ENCODE results near the gene SNRNP27. TPM values are rescaled to one million over a fixed set of nuclear protein-coding genes. Genes with fewer than 3 reads are reported as not detected.

SNRNP27 gene
- total RNA-seq, 1 experiment from 2014 or later, result 47.1 TPM

DNA sequence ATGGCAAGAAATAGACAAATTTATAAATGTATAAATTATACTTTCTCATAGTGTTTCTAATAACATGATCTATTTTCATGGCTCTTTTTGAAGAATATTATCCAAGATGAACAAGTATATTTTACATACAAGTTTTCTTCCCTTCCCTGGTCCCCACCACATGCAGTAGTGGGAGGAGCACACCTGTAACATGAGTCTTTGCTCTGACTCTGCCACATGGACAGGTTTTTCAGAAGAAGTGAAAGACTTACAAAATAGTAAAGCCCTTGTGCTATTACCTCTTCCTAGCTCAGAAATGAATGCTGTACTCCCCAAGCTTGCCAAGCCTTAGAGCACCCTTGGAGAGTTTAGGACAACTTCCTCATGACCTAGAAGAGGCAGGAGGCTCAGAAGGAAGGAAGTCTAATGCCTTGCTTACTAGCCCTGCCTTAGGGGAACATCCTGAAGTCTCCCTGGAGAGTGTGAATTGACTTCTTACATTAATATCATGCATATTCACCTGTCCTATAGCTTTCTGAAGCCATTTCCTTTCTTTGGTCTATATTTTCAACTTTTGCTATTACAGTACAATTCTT is 39.6 kb downstream of the SNRNP27 start:
- DNase-seq, result no peak
- Histone ChIP-seq H3T11ph (ENCODE audit: low read length) (no peak overlapping the region), H3K9ac (ENCODE audit: extremely low read depth, insufficient read length, low read length) (no peak overlapping the region), H3K79me2 (ENCODE audit: insufficient read depth, low read length) (no peaks in the 10 kb centered on the region), H3K23me2 (ENCODE audit: insufficient read length, low read depth, low read length, poor library complexity, severe bottlenecking) (no peaks in the 10 kb centered on the region), H4K5ac (ENCODE audit: insufficient read length, low read depth, low read length) (no peak overlapping the region), H3K56ac (ENCODE audit: insufficient read length, low read depth, low read length) (no peak overlapping the region), H3K9me3 (ENCODE audit: control insufficient read depth, low read depth, low read length) (no peaks in the 10 kb centered on the region), H2BK120ac (ENCODE audit: low read depth, low read length, poor library complexity, severe bottlenecking) (no peak overlapping the region), H3K4ac (ENCODE audit: low read depth, low read length) (no peak overlapping the region), H3K27ac (ENCODE audit: insufficient read length, low read depth, low read length) (no peak overlapping the region), H4K8ac (replicated peaks; ENCODE audit: insufficient read length, low read depth, low read length) (no peak overlapping the region), H2BK5ac (ENCODE audit: insufficient read length, low read length) (no peak overlapping the region), H2AK5ac (ENCODE audit: insufficient read length, low read length) (no peak overlapping the region), H2AFZ (ENCODE audit: low read length) (no peak overlapping the region), H3K23ac (ENCODE audit: insufficient read length, low read depth, low read length) (no peak overlapping the region), H2BK15ac (ENCODE audit: low read depth, low read length) (no peak overlapping the region), H4K20me1 (ENCODE audit: control insufficient read depth, insufficient read depth, insufficient read length) (no peaks in the 10 kb centered on the region), H3K27me3 (ENCODE audit: insufficient read depth, low read length) (no peaks in the 10 kb centered on the region), H3K4me1 (ENCODE audit: insufficient read depth, low read length) (no peaks in the 10 kb centered on the region), H3K14ac (ENCODE audit: insufficient read depth, low read length) (no peak overlapping the region), H3K79me1 (ENCODE audit: insufficient read depth, low read depth, low read length, poor library complexity, severe bottlenecking) (no peaks in the 10 kb centered on the region), H3K4me2 (ENCODE audit: insufficient read depth, insufficient read length, low read length) (no peak overlapping the region), H3K18ac (ENCODE audit: insufficient read length, low read depth, low read length) (no peak overlapping the region), H2BK12ac (ENCODE audit: insufficient read length, low read depth, low read length) (no peak overlapping the region), H4K91ac (ENCODE audit: insufficient read length, low read depth, low read length) (no peak overlapping the region), H2BK20ac (ENCODE audit: low read depth, low read length, poor library complexity, severe bottlenecking) (no peak overlapping the region)
- no peaks in the 10 kb centered on the region for H3K9me3 Mint-ChIP-seq
- H3K27me3 Mint-ChIP-seq (ENCODE audit: low read depth), result no peaks in the 10 kb centered on the region
- H3K4me3 Mint-ChIP-seq, result no peak overlapping the region
- H3K36me3 Mint-ChIP-seq (ENCODE audit: insufficient read depth in 1 of 3, low read depth in 3 of 3), result peaks cover 0 to 16% (median 4%) of the 10 kb centered on the region in 3 experiments; a peak in 4 of 7 replicates
- peak overlapping the region in 1 of 3 experiments; percentile 42; a peak in 1 of 7 replicates for H3K27ac Mint-ChIP-seq
- peaks cover 13 to 19% of the 10 kb centered on the region in 2 experiments for H3K4me1 Mint-ChIP-seq
- TF ChIP-seq, protein P1, sequence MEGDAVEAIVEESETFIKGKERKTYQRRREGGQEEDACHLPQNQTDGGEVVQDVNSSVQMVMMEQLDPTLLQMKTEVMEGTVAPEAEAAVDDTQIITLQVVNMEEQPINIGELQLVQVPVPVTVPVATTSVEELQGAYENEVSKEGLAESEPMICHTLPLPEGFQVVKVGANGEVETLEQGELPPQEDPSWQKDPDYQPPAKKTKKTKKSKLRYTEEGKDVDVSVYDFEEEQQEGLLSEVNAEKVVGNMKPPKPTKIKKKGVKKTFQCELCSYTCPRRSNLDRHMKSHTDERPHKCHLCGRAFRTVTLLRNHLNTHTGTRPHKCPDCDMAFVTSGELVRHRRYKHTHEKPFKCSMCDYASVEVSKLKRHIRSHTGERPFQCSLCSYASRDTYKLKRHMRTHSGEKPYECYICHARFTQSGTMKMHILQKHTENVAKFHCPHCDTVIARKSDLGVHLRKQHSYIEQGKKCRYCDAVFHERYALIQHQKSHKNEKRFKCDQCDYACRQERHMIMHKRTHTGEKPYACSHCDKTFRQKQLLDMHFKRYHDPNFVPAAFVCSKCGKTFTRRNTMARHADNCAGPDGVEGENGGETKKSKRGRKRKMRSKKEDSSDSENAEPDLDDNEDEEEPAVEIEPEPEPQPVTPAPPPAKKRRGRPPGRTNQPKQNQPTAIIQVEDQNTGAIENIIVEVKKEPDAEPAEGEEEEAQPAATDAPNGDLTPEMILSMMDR (conservative IDR thresholded peaks at IDR 0.05), result no peak

All from H9 (cell line).